GM12891 (cell line): ENCODE results near the gene ZNF780B.
"Not testable (repeated sequence)": the region's sequence is repeated elsewhere in the genome, so short reads cannot be mapped to it uniquely, and the experiment has no call there.

Experiments used
- DNase-seq: peaks from one replicate; pipeline ENCODE4 v3.0.0; 2011; ENCODE audit warnings: low spot score; ENCODE audit not compliant: insufficient read length
- FAIRE-seq: peaks from 2 replicates; lab custom pipeline; 2011; peaks lifted over from hg19 to GRCh38; lab: Jason Lieb, UNC
- PAX5 ChIP-seq: IDR thresholded peaks from 2 replicates; pipeline ENCODE4 v1.6.1; 2011; ENCODE audit warnings: low read length, moderate library complexity, mild to moderate bottlenecking; ENCODE audit not compliant: insufficient read depth, severe bottlenecking
- POLR2A ChIP-seq: IDR thresholded peaks from 2 replicates; pipeline ENCODE4 v1.6.1; 2011; ENCODE audit warnings: low read depth, low read length, control low read depth
- POLR2AphosphoS5 ChIP-seq: IDR thresholded peaks from 2 replicates; pipeline ENCODE4 v1.6.1; 2011; ENCODE audit warnings: low read depth, low read length, control low read depth
- POU2F2 ChIP-seq: IDR thresholded peaks from 2 replicates; pipeline ENCODE4 v1.6.1; 2011; ENCODE audit warnings: low read depth, mild to moderate bottlenecking, control low read depth, low read length, moderate library complexity
- SPI1 ChIP-seq: IDR thresholded peaks from 2 replicates; pipeline ENCODE4 v1.6.1; 2011; ENCODE audit warnings: low read depth, low read length, control low read depth
- TAF1 ChIP-seq: IDR thresholded peaks from 2 replicates; pipeline ENCODE4 v1.6.1; 2011; ENCODE audit warnings: low read depth, low read length, control low read depth

ZNF780B gene

GRCh38 chr19:40053491-40053890 lies 2.5 kb downstream of the ZNF780B start:
- FAIRE-seq (no peak), DNase-seq (no peak)
- no peak for TF ChIP-seq POU2F2
- TF ChIP-seq POLR2A, result no peak
- TF ChIP-seq PAX5, result no peak
- TF ChIP-seq POLR2AphosphoS5, result no peak
- no peak for TF ChIP-seq SPI1
- TF ChIP-seq TAF1, result no peak

- not testable (repeated sequence) for DNase-seq, FAIRE-seq
Measured at GRCh38 chr19:40041718-40042117, 14.3 kb downstream of the ZNF780B start.

DNA sequence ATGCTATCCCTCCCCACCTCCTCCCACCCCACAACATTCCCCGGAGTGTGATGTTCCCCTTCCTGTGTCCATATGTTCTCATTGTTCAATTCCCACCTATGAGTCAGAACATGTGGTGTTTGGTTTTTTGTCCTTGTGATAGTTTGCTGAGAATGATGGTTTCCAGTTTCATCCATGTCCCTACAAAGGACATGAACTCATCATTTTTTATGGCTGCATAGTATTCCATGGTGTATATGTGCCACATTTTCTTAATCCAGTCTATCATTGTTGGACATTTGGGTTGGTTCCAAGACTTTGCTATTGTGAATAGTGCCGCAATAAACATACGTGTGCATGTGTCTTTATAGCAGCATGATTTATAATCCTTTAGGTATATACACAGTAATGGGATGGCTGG lies 18.0 kb downstream of the ZNF780B start:
- not testable (repeated sequence) for FAIRE-seq, DNase-seq

GRCh38 chr19:40035996-40036395 lies 20.0 kb downstream of the ZNF780B start:
- FAIRE-seq (no peak), DNase-seq (no peak)
- TF ChIP-seq POLR2A (no peak), SPI1 (no peak), TAF1 (no peak), PAX5 (no peak), POLR2AphosphoS5 (no peak), POU2F2 (no peak)

DNA sequence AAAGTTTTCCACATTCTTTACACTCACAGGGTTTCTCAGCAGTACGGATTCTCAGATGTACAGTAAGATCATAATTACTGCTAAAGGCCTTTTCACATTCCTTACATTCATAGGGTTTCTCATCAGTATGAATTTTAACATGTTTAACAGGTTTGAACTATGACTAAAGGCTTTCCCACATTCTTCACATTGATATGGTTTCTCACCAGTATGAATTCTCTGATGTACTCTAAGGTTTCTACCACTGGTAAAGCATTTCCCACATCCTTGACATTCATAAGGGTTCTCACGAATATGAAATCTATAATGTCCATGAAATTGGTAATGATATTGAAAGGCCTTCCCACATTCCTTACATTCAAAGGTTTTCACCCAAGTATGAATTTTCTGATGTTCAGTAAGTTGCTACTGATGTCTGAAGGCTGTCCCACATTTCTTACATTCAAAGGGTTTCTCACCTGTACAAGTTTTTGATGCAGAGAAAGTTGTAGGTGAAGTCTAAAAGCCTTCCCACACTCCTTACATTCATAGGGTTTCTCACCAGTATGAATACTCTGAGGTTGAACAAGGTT lies 22.0 kb downstream of the ZNF780B start:
- peak; percentile 5 for FAIRE-seq
- TF ChIP-seq POLR2A (no peak), SPI1 (no peak), POU2F2 (no peak), TAF1 (no peak), POLR2AphosphoS5 (no peak), PAX5 (no peak)
- DNase-seq, result no peak

- TF ChIP-seq POLR2A, result no peak
- no peak for TF ChIP-seq PAX5
- no peak for TF ChIP-seq SPI1
- TF ChIP-seq POU2F2, result no peak
- no peak for TF ChIP-seq POLR2AphosphoS5
- no peak for TF ChIP-seq TAF1
- DNase-seq (no peak), FAIRE-seq (no peak)
Measured at GRCh38 chr19:40026597-40026970, 29.4 kb downstream of the ZNF780B start.

DNA sequence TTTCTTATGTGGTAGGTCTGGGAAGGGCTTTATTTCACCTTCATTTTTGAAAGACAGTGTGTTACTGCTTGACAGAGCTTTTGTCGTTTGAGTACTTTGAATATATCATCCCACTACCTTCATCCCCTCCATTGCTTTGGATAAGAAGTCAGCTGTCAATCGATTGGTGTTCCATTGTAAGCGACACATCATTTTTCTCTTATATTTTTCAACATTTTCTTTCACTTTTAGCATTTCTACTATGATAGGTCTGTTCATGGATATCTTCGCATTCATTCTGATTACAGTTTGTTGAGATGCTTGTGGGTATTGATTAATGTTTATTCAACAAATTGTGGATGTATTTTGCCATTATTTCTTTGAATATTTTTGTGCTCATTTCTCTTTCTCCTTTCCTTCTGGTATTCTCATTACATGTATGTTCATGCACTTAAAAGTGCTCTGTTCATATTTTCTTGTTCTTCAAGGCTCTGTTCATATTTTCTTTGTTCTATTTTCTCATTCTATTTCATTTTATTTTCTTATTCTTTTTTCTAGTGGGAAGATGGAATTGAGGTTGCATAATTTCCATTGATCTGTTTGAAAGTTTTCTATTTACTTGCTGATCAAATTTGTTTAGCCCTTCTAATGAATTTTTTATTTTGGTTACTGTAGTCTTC lies 30.0 kb downstream of the ZNF780B start:
- TF ChIP-seq PAX5, result no peak
- TF ChIP-seq POLR2A, result no peak
- TF ChIP-seq TAF1, result no peak
- no peak for TF ChIP-seq POU2F2
- FAIRE-seq (no peak), DNase-seq (no peak)

DNA sequence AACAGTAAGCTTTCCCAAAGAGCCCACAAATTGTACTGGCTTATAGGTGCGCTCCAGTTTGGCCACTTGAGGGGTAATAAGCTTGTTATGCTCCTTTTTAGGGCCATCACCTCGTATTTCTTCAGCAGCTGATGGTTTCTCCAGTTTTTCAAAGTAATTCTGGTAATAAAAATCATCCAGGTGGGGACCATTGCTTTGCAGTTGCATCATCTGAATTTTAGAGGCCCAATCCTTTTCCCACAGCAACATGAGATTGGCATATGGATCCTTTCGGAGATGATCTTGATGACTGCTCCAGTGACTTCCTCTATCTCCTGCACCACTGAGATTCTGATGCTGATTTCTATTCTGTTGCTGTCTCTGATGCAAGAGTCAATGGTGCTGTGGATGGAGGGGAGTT lies 32.1 kb downstream of the ZNF780B start:
- no peak for FAIRE-seq

DNA sequence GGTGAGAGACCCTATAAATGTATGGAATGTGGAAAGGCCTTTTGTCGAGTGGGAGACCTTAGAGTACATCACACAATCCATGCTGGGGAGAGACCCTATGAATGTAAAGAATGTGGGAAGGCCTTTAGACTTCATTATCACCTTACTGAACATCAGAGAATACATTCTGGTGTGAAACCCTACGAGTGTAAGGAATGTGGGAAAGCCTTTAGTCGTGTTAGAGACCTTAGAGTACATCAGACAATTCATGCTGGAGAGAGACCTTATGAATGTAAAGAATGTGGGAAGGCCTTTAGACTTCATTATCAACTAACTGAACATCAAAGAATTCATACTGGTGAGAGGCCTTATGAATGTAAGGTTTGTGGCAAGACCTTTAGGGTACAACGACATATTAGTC lies 42.0 kb downstream of the ZNF780B start:
- no peak for TF ChIP-seq POU2F2
- DNase-seq (no peak), FAIRE-seq (no peak)

More for the DNA sequence above, 32.1 kb downstream of the ZNF780B start:
- TF ChIP-seq POLR2A, result no peak
- no peak for TF ChIP-seq SPI1
- TF ChIP-seq PAX5, result no peak
- TF ChIP-seq TAF1, result no peak
- TF ChIP-seq POLR2AphosphoS5, result no peak
- TF ChIP-seq POU2F2, result no peak
- no peak for DNase-seq

- no peak for TF ChIP-seq SPI1
- no peak for TF ChIP-seq POLR2AphosphoS5
- no peak for TF ChIP-seq PAX5
- TF ChIP-seq POU2F2, result no peak
- no peak for TF ChIP-seq POLR2A
- no peak for TF ChIP-seq TAF1
- FAIRE-seq, result no peak
- no peak for DNase-seq
Measured at GRCh38 chr19:40009674-40010073, 46.4 kb downstream of the ZNF780B start.

GRCh38 chr19:40006273-40006691 lies 49.7 kb downstream of the ZNF780B start:
- FAIRE-seq, result no peak
- TF ChIP-seq POLR2A (no peak), POLR2AphosphoS5 (no peak), PAX5 (no peak), POU2F2 (no peak), TAF1 (no peak), SPI1 (no peak)

More at GRCh38 chr19:40006273-40006691, 49.7 kb downstream of the ZNF780B start:
- no peak for DNase-seq
